Calu3 (cell line): ENCODE results near the gene CARM1. TPM values are rescaled to one million over a fixed set of nuclear protein-coding genes. Genes with fewer than 3 reads are reported as not detected.

Source experiments
- BruUV-seq: library from RNA; stranded (reverse); fragments of 400-500 nt; replicated peaks from 2 replicates; lab custom pipeline; 2021; lab: Mats Ljungman, UMichigan
- CTCF ChIA-PET: fragments of 300-600 bp; sonication (Branson Sonifier 250); formaldehyde crosslinking; loops from one replicate; lab custom pipeline; 2022; ENCODE audit warnings: antibody characterized with exemption; lab: Charles Lee
- DNase-seq: peaks from one replicate; pipeline ENCODE4 v3.0.0; 2022
- H3K27ac Mint-ChIP-seq: one replicate; pipeline ENCODE4 v1.8.0; 2022; ENCODE audit warnings: mixed read lengths; ENCODE audit not compliant: unreplicated experiment
- H3K27me3 Mint-ChIP-seq: one replicate; pipeline ENCODE4 v1.8.0; 2022; ENCODE audit warnings: mixed read lengths; ENCODE audit not compliant: unreplicated experiment
- H3K36me3 Mint-ChIP-seq: one replicate; pipeline ENCODE4 v1.8.0; 2022; ENCODE audit warnings: mild to moderate bottlenecking, moderate library complexity, mixed read lengths; ENCODE audit not compliant: insufficient read depth, unreplicated experiment
- H3K4me1 Mint-ChIP-seq: one replicate; pipeline ENCODE4 v1.8.0; 2022; ENCODE audit warnings: mild to moderate bottlenecking, low read depth, mixed read lengths; ENCODE audit not compliant: unreplicated experiment
- H3K4me3 Mint-ChIP-seq: one replicate; pipeline ENCODE4 v1.8.0; 2022; ENCODE audit warnings: mild to moderate bottlenecking, low read depth, moderate library complexity, mixed read lengths; ENCODE audit not compliant: unreplicated experiment
- H3K9me3 Mint-ChIP-seq: one replicate; pipeline ENCODE4 v1.8.0; 2022; ENCODE audit warnings: low read depth, mixed read lengths; ENCODE audit not compliant: unreplicated experiment
- intact Hi-C: fragments of 100-400 bp; cut with micrococcal nuclease; formaldehyde crosslinking; loops from one replicate; pipeline ENCODE4 v1.10.0; 2022; ENCODE audit not compliant: unreplicated experiment
- total RNA-seq: library from RNA; stranded (reverse); gene quantifications from 2 replicates; pipeline ENCODE4 v1.2.3, GENCODE V29; 2022
- TF ChIP-seq, protein P1 (sequence below): fragments of 200-600 bp; IDR thresholded peaks from one replicate; pipeline ENCODE4 v1.8.0; 2022; ENCODE audit warnings: antibody characterized with exemption; ENCODE audit not compliant: unreplicated experiment

Gene CARM1
- total RNA-seq, 1 experiment from 2014 or later: 32.8 TPM

DNA sequence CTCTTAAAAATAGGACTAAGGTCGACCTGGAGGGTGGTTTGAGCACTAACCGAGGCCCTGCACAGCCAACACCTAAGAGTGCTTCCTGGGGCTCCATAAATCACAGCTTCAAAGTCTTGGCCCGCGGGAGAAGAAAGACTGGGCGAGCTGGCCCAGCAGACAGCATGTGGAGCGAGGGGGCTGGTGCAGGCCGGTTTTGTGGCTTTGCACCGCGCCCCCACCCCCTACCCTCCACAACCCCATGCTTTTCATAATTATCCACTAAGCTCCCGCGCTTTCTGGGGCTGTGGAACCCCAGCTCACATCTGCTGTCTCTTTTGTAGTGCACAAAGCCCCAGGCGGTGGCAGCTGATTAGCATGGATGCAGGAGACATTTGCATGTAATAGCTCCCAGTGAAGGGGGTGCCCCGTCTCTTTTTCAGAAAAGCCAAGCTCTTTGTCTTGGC, 17.1 kb downstream of the CARM1 start:
- TF ChIP-seq, protein P1, sequence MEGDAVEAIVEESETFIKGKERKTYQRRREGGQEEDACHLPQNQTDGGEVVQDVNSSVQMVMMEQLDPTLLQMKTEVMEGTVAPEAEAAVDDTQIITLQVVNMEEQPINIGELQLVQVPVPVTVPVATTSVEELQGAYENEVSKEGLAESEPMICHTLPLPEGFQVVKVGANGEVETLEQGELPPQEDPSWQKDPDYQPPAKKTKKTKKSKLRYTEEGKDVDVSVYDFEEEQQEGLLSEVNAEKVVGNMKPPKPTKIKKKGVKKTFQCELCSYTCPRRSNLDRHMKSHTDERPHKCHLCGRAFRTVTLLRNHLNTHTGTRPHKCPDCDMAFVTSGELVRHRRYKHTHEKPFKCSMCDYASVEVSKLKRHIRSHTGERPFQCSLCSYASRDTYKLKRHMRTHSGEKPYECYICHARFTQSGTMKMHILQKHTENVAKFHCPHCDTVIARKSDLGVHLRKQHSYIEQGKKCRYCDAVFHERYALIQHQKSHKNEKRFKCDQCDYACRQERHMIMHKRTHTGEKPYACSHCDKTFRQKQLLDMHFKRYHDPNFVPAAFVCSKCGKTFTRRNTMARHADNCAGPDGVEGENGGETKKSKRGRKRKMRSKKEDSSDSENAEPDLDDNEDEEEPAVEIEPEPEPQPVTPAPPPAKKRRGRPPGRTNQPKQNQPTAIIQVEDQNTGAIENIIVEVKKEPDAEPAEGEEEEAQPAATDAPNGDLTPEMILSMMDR: no peak
- no peaks in the 10 kb centered on the region for H3K36me3 Mint-ChIP-seq
- H3K27me3 Mint-ChIP-seq: no peaks in the 10 kb centered on the region
- CTCF ChIA-PET: no interaction called here
- no peaks in the 10 kb centered on the region for H3K4me1 Mint-ChIP-seq
- no peak overlapping the region for H3K27ac Mint-ChIP-seq
- DNase-seq: no peak
- no peak overlapping the region for H3K4me3 Mint-ChIP-seq
- no TSS peak for BruUV-seq
- intact Hi-C loops: no loop called here
- H3K9me3 Mint-ChIP-seq: no peaks in the 10 kb centered on the region

DNA sequence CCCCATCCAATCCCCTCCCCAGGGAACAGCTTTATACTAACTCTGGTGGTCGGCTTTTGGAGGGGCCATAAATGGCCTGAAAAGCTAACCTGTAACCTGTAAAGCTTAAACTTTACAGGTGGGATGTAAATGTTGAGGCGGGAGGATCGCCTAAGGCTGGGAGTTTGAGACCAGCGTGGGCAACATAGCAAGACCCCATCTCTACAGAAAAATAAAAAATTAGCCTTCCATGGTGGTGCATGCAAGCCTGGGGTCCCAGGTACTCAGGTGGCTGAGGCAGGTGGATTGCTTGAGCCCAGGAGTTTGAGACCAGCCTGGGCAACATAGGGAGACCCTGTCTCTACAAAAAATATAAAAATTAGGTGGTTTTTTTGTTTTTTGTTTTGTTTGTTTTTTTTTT, 18.5 kb downstream of the CARM1 start:
- Mint-ChIP-seq H3K9me3 (no peaks in the 10 kb centered on the region), H3K27me3 (no peaks in the 10 kb centered on the region), H3K4me3 (no peak overlapping the region), H3K27ac (no peak overlapping the region), H3K4me1 (no peaks in the 10 kb centered on the region), H3K36me3 (no peaks in the 10 kb centered on the region)
- TF ChIP-seq, protein P1: no peak
- no peak for DNase-seq
- intact Hi-C loops: no loop called here
- CTCF ChIA-PET: no interaction called here
- no TSS peak for BruUV-seq

DNA sequence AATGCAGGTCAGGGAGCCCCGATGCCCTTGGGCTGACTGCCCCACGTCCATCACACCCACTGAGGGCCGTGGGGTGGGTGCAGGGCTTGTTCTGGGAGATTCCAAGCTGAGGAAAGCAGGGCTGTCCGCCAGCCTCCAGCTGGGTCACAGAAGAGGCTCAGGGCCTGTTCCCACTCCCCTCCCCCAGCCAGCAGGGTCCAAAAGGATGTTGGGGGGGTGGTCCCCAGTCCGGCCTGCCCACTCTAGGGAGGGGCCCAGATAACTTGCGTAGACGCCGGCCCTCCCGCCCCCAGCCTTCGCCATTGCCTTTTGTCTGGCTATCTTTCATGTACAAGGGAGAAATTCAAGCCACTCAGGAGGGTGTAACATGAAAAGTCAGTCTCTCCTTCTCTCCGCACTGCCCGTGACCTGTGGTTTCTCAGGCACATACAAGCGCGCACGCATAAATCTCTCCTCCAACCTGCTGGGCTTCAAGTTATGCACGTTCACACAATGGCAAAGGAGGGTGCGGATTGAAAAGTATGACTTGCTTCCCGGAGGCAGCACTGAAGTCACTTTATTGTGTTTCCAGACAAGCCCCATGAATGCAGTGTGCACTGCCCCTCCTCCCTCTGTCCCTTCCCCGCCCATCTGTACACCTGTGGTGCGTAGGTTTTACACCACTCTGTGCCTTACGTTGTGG, 20.2 kb downstream of the CARM1 start:
- Mint-ChIP-seq H3K4me1 (peaks cover 6% of the 10 kb centered on the region), H3K27me3 (no peaks in the 10 kb centered on the region), H3K9me3 (no peaks in the 10 kb centered on the region), H3K27ac (no peak overlapping the region), H3K36me3 (no peaks in the 10 kb centered on the region), H3K4me3 (no peak overlapping the region)
- no TSS peak for BruUV-seq
- TF ChIP-seq, protein P1: no peak
- intact Hi-C loops: no loop called here
- CTCF ChIA-PET: no interaction called here
- no peak for DNase-seq

DNA sequence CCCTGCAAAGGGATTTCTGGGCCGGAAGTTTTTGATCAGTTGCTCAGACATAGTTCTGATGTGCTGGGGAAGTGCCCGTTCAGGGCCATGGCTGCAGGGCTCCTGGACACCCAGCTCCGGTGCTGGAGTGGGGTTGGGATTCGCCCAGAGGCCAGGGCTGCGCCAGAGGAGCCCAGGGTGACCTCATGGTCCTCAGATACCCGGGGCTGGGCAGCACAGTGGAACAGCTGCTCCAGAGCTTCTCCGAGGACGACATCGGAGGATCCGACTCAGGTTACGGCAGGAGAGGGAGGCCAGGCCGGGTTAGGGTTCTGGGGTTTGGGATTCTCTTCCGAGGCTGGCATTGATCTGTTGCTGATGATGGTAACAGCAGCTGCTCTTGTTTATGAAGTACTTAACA, 20.9 kb downstream of the CARM1 start:
- Mint-ChIP-seq H3K4me3 (no peak overlapping the region), H3K9me3 (no peaks in the 10 kb centered on the region), H3K27me3 (no peaks in the 10 kb centered on the region), H3K4me1 (peaks cover 13% of the 10 kb centered on the region), H3K27ac (no peak overlapping the region), H3K36me3 (no peaks in the 10 kb centered on the region)
- TF ChIP-seq, protein P1: no peak
- intact Hi-C loops: no loop called here
- no peak for DNase-seq
- BruUV-seq: no TSS peak
- CTCF ChIA-PET: no interaction called here
